GM06990 (cell line): ENCODE data around the gene METAP2.
"Not testable (repeated sequence)": the region's sequence is repeated elsewhere in the genome, so short reads cannot be mapped to it uniquely, and the experiment has no call there.

Experiments used
- DNase-seq: peaks from one replicate; pipeline ENCODE4 v3.0.0-alpha.2; 2011; ENCODE audit not compliant: insufficient read length; ENCODE audit errors: extremely low read depth
- H3K27me3 ChIP-seq: replicated peaks from 2 replicates; pipeline ENCODE4 v1.6.0; 2011; ENCODE audit warnings: low read length; ENCODE audit not compliant: control insufficient read depth, insufficient read depth
- H3K36me3 ChIP-seq: 2 replicates; pipeline ENCODE4 v1.5.1; 2011; ENCODE audit warnings: low read length; ENCODE audit not compliant: control insufficient read depth, insufficient read depth
- H3K4me3 ChIP-seq: replicated peaks from 2 replicates; pipeline ENCODE4 v1.5.1; 2011; ENCODE audit warnings: low read depth, mild to moderate bottlenecking, control low read depth, low read length
- TF ChIP-seq, protein P1 (sequence below): IDR thresholded peaks from 2 replicates; pipeline ENCODE4 v1.5.1; 2011; ENCODE audit warnings: low read length, control low read depth, mild to moderate bottlenecking, inconsistent platforms; ENCODE audit not compliant: insufficient read depth, poor library complexity, severe bottlenecking

METAP2 gene

DNA sequence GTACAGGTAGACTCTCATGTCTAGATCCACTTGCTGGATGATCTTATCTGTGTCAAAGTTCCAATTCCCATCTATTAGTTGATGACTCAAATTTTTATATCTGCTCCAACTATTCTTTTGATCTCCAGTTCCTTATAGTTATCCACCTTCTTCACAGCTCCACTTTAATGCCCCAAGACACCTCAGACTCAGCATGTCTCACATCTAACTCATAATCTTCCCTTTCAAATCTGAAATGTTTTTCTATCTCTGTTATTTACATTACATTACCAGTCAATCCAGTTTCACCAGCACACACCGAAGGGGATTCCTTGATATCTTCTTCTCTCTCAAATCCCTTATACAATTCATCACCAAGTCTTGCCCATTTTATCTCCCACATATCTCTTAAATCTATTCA lies 3.7 kb upstream of the METAP2 start:
- Histone ChIP-seq H3K27me3 (no peaks in the 10 kb centered on the region), H3K36me3 (no peaks in the 10 kb centered on the region), H3K4me3 (no peak overlapping the region)
- DNase-seq, result no peak
- TF ChIP-seq, protein P1, sequence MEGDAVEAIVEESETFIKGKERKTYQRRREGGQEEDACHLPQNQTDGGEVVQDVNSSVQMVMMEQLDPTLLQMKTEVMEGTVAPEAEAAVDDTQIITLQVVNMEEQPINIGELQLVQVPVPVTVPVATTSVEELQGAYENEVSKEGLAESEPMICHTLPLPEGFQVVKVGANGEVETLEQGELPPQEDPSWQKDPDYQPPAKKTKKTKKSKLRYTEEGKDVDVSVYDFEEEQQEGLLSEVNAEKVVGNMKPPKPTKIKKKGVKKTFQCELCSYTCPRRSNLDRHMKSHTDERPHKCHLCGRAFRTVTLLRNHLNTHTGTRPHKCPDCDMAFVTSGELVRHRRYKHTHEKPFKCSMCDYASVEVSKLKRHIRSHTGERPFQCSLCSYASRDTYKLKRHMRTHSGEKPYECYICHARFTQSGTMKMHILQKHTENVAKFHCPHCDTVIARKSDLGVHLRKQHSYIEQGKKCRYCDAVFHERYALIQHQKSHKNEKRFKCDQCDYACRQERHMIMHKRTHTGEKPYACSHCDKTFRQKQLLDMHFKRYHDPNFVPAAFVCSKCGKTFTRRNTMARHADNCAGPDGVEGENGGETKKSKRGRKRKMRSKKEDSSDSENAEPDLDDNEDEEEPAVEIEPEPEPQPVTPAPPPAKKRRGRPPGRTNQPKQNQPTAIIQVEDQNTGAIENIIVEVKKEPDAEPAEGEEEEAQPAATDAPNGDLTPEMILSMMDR, result no peak

DNA sequence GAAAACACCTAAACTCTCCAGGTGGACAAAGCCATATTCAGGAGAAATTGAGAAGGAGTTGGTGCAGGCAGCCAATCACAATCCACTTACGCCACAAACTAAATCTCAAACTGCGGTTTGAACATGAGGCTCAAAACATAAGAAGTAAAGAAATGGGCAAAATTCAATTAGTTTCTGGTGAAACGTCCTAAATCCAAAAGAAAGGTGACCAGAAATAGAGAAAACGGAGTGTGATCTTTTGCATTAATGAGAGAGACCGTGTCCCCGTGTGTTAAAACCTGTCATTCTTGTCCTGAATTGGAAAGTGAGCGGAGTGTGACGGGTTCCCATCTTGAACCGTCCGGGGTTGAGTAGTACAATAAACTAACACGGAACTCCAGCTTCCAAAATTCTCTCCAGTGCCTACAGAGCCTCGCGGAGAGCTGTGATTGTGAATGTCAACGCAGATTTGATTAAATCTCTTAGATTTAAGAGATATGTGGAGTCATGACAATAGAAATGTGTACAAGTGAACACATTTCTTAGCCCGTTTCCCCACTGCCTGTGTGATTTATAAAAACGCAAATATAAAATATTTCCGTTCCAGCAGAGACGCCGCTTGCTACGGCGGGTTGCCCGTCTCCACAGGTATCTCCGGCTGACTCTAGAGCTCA lies 595 bp upstream of the METAP2 start:
- DNase-seq, result peak; percentile 9
- TF ChIP-seq, protein P1, result no peak
- peak overlapping the region; percentile 73 for H3K4me3 ChIP-seq
- no peaks in the 10 kb centered on the region for H3K27me3 ChIP-seq
- no peaks in the 10 kb centered on the region for H3K36me3 ChIP-seq

DNA sequence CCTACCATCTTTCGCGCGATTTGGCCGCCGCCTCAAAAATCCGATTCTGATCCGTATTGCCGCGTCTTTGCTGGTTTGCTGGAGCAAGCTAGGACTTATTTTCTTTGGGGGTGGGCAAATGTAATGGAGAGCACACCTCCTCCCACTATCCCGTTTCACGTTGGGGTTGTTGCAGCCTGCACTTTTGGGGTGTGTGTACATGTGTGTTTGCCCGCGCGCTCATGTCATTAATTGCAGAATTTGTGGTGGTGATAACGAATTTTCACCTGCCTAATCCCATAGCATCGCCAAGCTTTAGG lies 657 bp downstream of the METAP2 start:
- TF ChIP-seq, protein P1, result no peak
- H3K27me3 ChIP-seq, result no peaks in the 10 kb centered on the region
- H3K4me3 ChIP-seq, result peak overlapping the region; percentile 73
- no peaks in the 10 kb centered on the region; the same call in 1 of the 2 replicates for H3K36me3 ChIP-seq
- no peak for DNase-seq

DNA sequence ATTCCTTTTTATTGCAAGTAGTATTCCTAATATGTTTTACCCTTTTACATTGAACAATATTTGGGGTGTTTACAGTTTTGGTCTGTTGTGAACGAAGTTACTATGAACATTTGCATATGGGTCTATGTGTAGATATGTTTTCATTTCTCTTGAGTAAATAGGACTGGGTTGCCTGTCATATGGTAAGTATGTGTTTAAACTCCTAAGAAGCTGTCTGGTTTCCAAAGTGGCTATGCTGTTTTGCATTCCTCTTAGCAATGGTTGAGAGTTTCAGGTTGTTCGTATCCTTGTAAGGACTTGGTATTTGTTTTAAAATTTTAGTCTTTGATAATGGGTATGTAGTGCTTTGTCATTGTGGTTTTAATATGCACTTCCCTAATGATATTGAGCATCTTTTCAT lies 6.3 kb downstream of the METAP2 start:
- Histone ChIP-seq H3K36me3 (peaks cover 3% of the 10 kb centered on the region), H3K4me3 (no peak overlapping the region)

DNA sequence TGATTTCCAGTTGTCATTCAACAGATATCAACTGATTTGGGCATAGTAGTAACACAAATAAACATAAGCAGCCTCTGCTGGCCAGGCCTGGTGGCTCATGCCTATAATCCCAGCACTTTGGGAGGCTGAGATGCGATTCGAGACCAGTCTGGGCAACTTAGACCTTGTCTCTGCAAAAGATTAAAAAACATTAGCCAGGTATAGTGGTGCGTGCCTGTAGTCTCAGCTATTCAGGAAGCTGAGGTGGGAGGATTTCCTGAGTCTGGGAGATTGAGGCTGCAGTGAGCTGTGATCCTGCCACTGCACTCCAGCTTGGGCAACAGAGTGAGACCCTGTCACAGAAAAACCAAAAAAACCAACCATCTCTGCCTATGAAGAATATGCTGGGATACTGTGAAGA lies 7.1 kb downstream of the METAP2 start:
- peaks cover 3% of the 10 kb centered on the region for H3K36me3 ChIP-seq
- no peaks in the 10 kb centered on the region for H3K27me3 ChIP-seq
- DNase-seq, result no peak
- H3K4me3 ChIP-seq, result no peak overlapping the region
- TF ChIP-seq, protein P1, result no peak

More for the DNA sequence above, 6.3 kb downstream of the METAP2 start:
- no peaks in the 10 kb centered on the region for H3K27me3 ChIP-seq
- TF ChIP-seq, protein P1, result no peak
- no peak for DNase-seq

DNA sequence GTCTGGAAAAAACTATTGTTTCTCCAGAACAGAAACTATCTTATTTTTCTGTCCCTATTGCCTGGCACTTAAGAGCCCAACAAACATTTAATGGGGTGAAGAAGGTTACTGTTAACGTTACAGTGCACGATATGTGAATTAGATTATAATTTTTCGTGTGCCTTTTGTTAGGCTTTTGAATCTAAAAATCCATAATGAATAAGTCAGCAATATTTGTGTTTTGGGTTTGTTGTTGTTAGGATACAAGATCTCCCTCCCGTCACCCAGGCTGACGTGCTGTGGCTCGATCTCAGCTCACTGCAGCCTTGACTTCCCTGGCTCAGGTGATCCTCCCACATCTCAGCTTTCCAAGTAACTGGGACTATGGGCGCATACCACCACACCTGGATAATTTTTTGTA lies 7.9 kb downstream of the METAP2 start:
- Histone ChIP-seq H3K4me3 (no peak overlapping the region), H3K36me3 (peaks cover 3% of the 10 kb centered on the region), H3K27me3 (no peaks in the 10 kb centered on the region)
- DNase-seq, result no peak
- TF ChIP-seq, protein P1, result no peak

DNA sequence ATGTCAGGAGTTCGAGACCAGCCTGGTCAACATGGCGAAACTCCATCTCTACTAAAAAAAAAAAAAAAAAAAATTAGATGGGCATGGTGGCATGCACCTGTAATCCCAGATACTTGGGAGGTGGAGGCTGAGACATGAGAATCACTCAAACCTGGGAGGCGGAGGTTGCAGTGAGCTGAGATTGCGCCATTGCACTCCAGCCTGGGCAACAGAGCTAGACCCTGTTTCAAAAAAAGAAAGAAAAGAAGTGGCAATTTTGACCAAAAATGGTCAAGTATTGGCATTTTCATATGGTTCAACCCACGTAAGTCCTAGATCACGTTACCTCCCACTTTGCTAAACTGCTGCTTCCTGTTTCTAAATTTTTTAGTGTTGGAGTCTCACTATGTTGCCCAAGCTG lies 8.6 kb downstream of the METAP2 start:
- not testable (repeated sequence) for H3K4me3 ChIP-seq, DNase-seq, H3K36me3 ChIP-seq

More for the DNA sequence above, 8.6 kb downstream of the METAP2 start:
- H3K27me3 ChIP-seq, result not testable (repeated sequence)
